ENCODE data around the gene IKBIP.
"Not testable (repeated sequence)": the region's sequence is repeated elsewhere in the genome, so short reads cannot be mapped to it uniquely, and the experiment has no call there.

The IKBIP gene

GRCh38 chr12:98644712-98645571, at the start of gene IKBIP, which contains the start of gene APAF1:
IKBIP (minus strand) TSS chr12:98644788; CDS start chr12:98644701, 87 bp downstream.
APAF1 (plus strand) TSS chr12:98645290; CDS start chr12:98648360, 3,070 bp downstream.
- FAIRE-seq (no peak), DNase-seq (ENCODE audit: low spot score) (peak; percentile 93)

GRCh38 chr12:98691351-98691750, 46.8 kb upstream of the IKBIP start:
- FAIRE-seq (no peak), DNase-seq (ENCODE audit: low spot score) (no peak)

GRCh38 chr12:98686603-98687002, 42.0 kb upstream of the IKBIP start:
- FAIRE-seq: no peak
- no peak for DNase-seq (ENCODE audit: low spot score)

- no peak for DNase-seq (ENCODE audit: low spot score)
- no peak for FAIRE-seq
These were observed 39.6 kb upstream of the IKBIP start for GRCh38 chr12:98684199-98684598.

- no peak for FAIRE-seq
- DNase-seq (ENCODE audit: low spot score): no peak
These were observed 35.0 kb upstream of the IKBIP start for GRCh38 chr12:98679611-98680005.

GRCh38 chr12:98678946-98679610, 34.5 kb upstream of the IKBIP start:
- no peak for FAIRE-seq

GRCh38 chr12:98678236-98678945, 33.8 kb upstream of the IKBIP start:
- FAIRE-seq: no peak

More at GRCh38 chr12:98678946-98679610, 34.5 kb upstream of the IKBIP start:
- DNase-seq (ENCODE audit: low spot score): no peak

GRCh38 chr12:98674841-98675240, 30.3 kb upstream of the IKBIP start:
- FAIRE-seq (no peak), DNase-seq (ENCODE audit: low spot score) (no peak)

More at GRCh38 chr12:98678236-98678945, 33.8 kb upstream of the IKBIP start:
- no peak for DNase-seq (ENCODE audit: low spot score)

GRCh38 chr12:98671459-98671858, 26.9 kb upstream of the IKBIP start:
- no peak for FAIRE-seq
- no peak for DNase-seq (ENCODE audit: low spot score)

GRCh38 chr12:98669751-98670150, 25.2 kb upstream of the IKBIP start:
- FAIRE-seq: no peak

GRCh38 chr12:98660521-98660920, 15.9 kb upstream of the IKBIP start:
- FAIRE-seq (no peak), DNase-seq (ENCODE audit: low spot score) (no peak)

More at GRCh38 chr12:98669751-98670150, 25.2 kb upstream of the IKBIP start:
- DNase-seq (ENCODE audit: low spot score): no peak

- FAIRE-seq (no peak), DNase-seq (ENCODE audit: low spot score) (no peak)
These were observed 11.9 kb upstream of the IKBIP start for GRCh38 chr12:98656289-98657101.

GRCh38 chr12:98653866-98654493, 9.4 kb upstream of the IKBIP start:
- peak; percentile 6 for DNase-seq (ENCODE audit: low spot score)
- FAIRE-seq: no peak

GRCh38 chr12:98651328-98651727, 6.7 kb upstream of the IKBIP start:
- DNase-seq (ENCODE audit: low spot score): no peak
- FAIRE-seq: no peak

- DNase-seq (ENCODE audit: low spot score) (no peak), FAIRE-seq (no peak)
These were observed 1.9 kb upstream of the IKBIP start for GRCh38 chr12:98646294-98647090.

- FAIRE-seq: no peak
- DNase-seq (ENCODE audit: low spot score): peak; percentile 11
These were observed 1.0 kb upstream of the IKBIP start for GRCh38 chr12:98645572-98646067.

GRCh38 chr12:98644433-98644711, 216 bp downstream of the IKBIP start:
- DNase-seq (ENCODE audit: low spot score) (peak; percentile 26), FAIRE-seq (no peak)

- not testable (repeated sequence) for DNase-seq (ENCODE audit: low spot score); FAIRE-seq
These were observed 1.8 kb downstream of the IKBIP start for GRCh38 chr12:98642801-98643200.

- DNase-seq (ENCODE audit: low spot score): no peak
- no peak for FAIRE-seq
These were observed 5.1 kb downstream of the IKBIP start for GRCh38 chr12:98639491-98639890.

- DNase-seq (ENCODE audit: low spot score) (no peak), FAIRE-seq (no peak)
These were observed 6.6 kb downstream of the IKBIP start for GRCh38 chr12:98638009-98638408.
